Uterus (tissue), 2 donors: ENCODE results near the gene CDX1.

ENCODE experiments used
- CTCF ChIP-seq, 4 experiments: fragments of 200-600 bp in 2 of 4; fragments of 450-650 bp in 2 of 4; sonication (generic) in 2 of 4; IDR thresholded peaks; one replicate each; pipeline ENCODE4 v1.5.1; 2016 to 2019; ENCODE audit warnings: antibody characterized with exemption in 4 of 4, mild to moderate bottlenecking in 2 of 4, moderate library complexity in 1 of 4
- POLR2A ChIP-seq, 2 donors: fragments of 450-650 bp; IDR thresholded peaks; one replicate each; pipeline ENCODE4 v1.6.1; 2016; ENCODE audit warnings: antibody characterized with exemption in 2 of 2, mild to moderate bottlenecking in 1 of 2, moderate library complexity in 1 of 2

GRCh38 chr5:150126199-150126920, 40.2 kb upstream of the CDX1 start:
- TF ChIP-seq CTCF (IDR thresholded peaks at IDR 0.05): no peak
- TF ChIP-seq POLR2A (IDR thresholded peaks at IDR 0.05): no peak
